Smooth muscle cell (in vitro differentiated cells): ENCODE data around the gene PSMB11. TPM values are rescaled to one million over a fixed set of nuclear protein-coding genes. Genes with fewer than 3 reads are reported as not detected.

Experiments
- DNase-seq: peaks from one replicate; lab custom pipeline; 2025; ENCODE audit not compliant: unreplicated experiment; lab: John Stamatoyannopoulos, UW
- H2AFZ ChIP-seq: fragments of 200-600 bp; sonication (generic); 2 replicates; pipeline ENCODE4 v1.6.0; 2016; ENCODE audit warnings: antibody characterized with exemption, low read depth, mild to moderate bottlenecking
- H3F3A ChIP-seq: fragments of 200-600 bp; sonication (generic); 2 replicates; pipeline ENCODE4 v1.6.0; 2017; ENCODE audit warnings: antibody characterized with exemption, low read depth
- H3K27ac ChIP-seq: fragments of 200-600 bp; sonication (generic); 2 replicates; pipeline ENCODE4 v1.5.1; 2016; ENCODE audit warnings: low read depth, mild to moderate bottlenecking
- H3K27me3 ChIP-seq: fragments of 200-600 bp; sonication (generic); 2 replicates; pipeline ENCODE4 v1.6.1; 2016; ENCODE audit warnings: low read depth, mild to moderate bottlenecking
- H3K36me3 ChIP-seq: fragments of 200-600 bp; sonication (generic); 2 replicates; pipeline ENCODE4 v1.5.1; 2016; ENCODE audit warnings: low read depth
- H3K4me1 ChIP-seq: fragments of 200-600 bp; sonication (generic); 2 replicates; pipeline ENCODE4 v1.5.1; 2016; ENCODE audit warnings: low read depth
- H3K4me2 ChIP-seq: fragments of 200-600 bp; sonication (generic); 2 replicates; pipeline ENCODE4 v1.6.0; 2016; ENCODE audit warnings: mild to moderate bottlenecking
- H3K4me3 ChIP-seq: fragments of 200-600 bp; sonication (generic); 2 replicates; pipeline ENCODE4 v1.5.1; 2016; ENCODE audit warnings: mild to moderate bottlenecking
- H3K79me2 ChIP-seq: fragments of 200-600 bp; sonication (generic); 2 replicates; pipeline ENCODE4 v1.6.0; 2016; ENCODE audit warnings: low read depth, mild to moderate bottlenecking
- H3K9ac ChIP-seq: fragments of 200-600 bp; sonication (generic); 2 replicates; pipeline ENCODE4 v1.6.0; 2016; ENCODE audit warnings: low read depth
- H3K9me3 ChIP-seq: fragments of 200-600 bp; sonication (generic); replicated peaks from 2 replicates; pipeline ENCODE4 v1.5.1; 2016; ENCODE audit warnings: low read depth
- H4K20me1 ChIP-seq: fragments of 200-600 bp; sonication (generic); 2 replicates; pipeline ENCODE4 v1.6.0; 2016; ENCODE audit warnings: low read depth
- CTCF ChIP-seq: fragments of 200-600 bp; sonication (generic); IDR thresholded peaks from 2 replicates; pipeline ENCODE4 v1.5.1; 2017; ENCODE audit warnings: borderline replicate concordance, mild to moderate bottlenecking, antibody characterized with exemption; ENCODE audit not compliant: insufficient read depth, poor library complexity, severe bottlenecking
- WGBS: methylation state at CpG from one replicate; pipeline ENCODE4 v1.1.7; 2016; ENCODE audit warnings: low lambda C conversion rate; 5-methylcytosine and 5-hydroxymethylcytosine counted together
- polyA plus RNA-seq: library from polyadenylated mRNA; unstranded; fragments of >200 nt; fragmentation: Nextera tagmentation; extraction: Ambion mirVana; gene quantifications from 2 replicates; pipeline ENCODE4 v1.2.1, GENCODE V29; 2016
- total RNA-seq: library from RNA; depleted of rRNA; stranded (reverse); fragments of >200 nt; gene quantifications from 2 replicates; pipeline ENCODE4 v1.2.3, GENCODE V29; 2014

PSMB11 gene
- total and polyA plus RNA-seq, 2 experiments from 2014 or later, result not detected

GRCh38 chr14:23079716-23080115 lies 37.7 kb downstream of the PSMB11 start:
- H2AFZ ChIP-seq, result no peak overlapping the region
- H3K27ac ChIP-seq, result peak overlapping the region; percentile 89
- peaks cover 38% of the 10 kb centered on the region for H3F3A ChIP-seq
- H3K79me2 ChIP-seq, result peaks cover 23% of the 10 kb centered on the region
- no peak for DNase-seq
- 66% methylated on average over 2 of the region's 2 CpGs for WGBS
- peak overlapping the region; percentile 64 for H3K4me2 ChIP-seq
- peaks cover 33% of the 10 kb centered on the region for H3K36me3 ChIP-seq
- H3K9ac ChIP-seq, result no peak overlapping the region
- no peaks in the 10 kb centered on the region for H3K9me3 ChIP-seq
- H3K27me3 ChIP-seq, result no peaks in the 10 kb centered on the region
- H3K4me1 ChIP-seq, result peaks cover 5% of the 10 kb centered on the region
- H3K4me3 ChIP-seq, result no peak overlapping the region
- no peak for TF ChIP-seq CTCF
- H4K20me1 ChIP-seq, result peaks cover 43% of the 10 kb centered on the region

- Histone ChIP-seq H3K27ac (peak overlapping the region; percentile 89), H3K79me2 (peaks cover 20% of the 10 kb centered on the region), H2AFZ (no peak overlapping the region), H3K4me2 (no peak overlapping the region), H3F3A (peaks cover 38% of the 10 kb centered on the region), H3K4me1 (peaks cover 5% of the 10 kb centered on the region), H3K9ac (no peak overlapping the region), H3K9me3 (no peaks in the 10 kb centered on the region), H3K27me3 (no peaks in the 10 kb centered on the region), H4K20me1 (peaks cover 51% of the 10 kb centered on the region), H3K36me3 (peaks cover 33% of the 10 kb centered on the region), H3K4me3 (no peak overlapping the region)
- no peak for DNase-seq
- WGBS, result 100% methylated on average over 1 of the region's 1 CpG
- TF ChIP-seq CTCF, result no peak
Observed at GRCh38 chr14:23080474-23080873, 38.5 kb downstream of the PSMB11 start.

GRCh38 chr14:23085458-23085857 lies 43.4 kb downstream of the PSMB11 start:
- no peak for DNase-seq
- Histone ChIP-seq H3K9ac (no peak overlapping the region), H3K4me2 (no peak overlapping the region), H3K4me3 (no peak overlapping the region), H3K27ac (peak overlapping the region; percentile 3), H3K4me1 (no peaks in the 10 kb centered on the region), H3K79me2 (peaks cover 40% of the 10 kb centered on the region), H2AFZ (no peak overlapping the region), H3K27me3 (no peaks in the 10 kb centered on the region), H4K20me1 (peaks cover 62% of the 10 kb centered on the region), H3K36me3 (peaks cover 45% of the 10 kb centered on the region), H3K9me3 (no peaks in the 10 kb centered on the region), H3F3A (peaks cover 24% of the 10 kb centered on the region)
- WGBS, result 86% methylated on average over 3 of the region's 3 CpGs
- TF ChIP-seq CTCF, result no peak

GRCh38 chr14:23086565-23086964 lies 44.6 kb downstream of the PSMB11 start:
- TF ChIP-seq CTCF, result no peak
- Histone ChIP-seq H3F3A (peaks cover 15% of the 10 kb centered on the region), H3K79me2 (peaks cover 42% of the 10 kb centered on the region), H3K36me3 (peaks cover 36% of the 10 kb centered on the region), H3K4me2 (no peak overlapping the region), H3K27ac (no peak overlapping the region), H3K9me3 (no peaks in the 10 kb centered on the region), H4K20me1 (peaks cover 72% of the 10 kb centered on the region), H3K4me1 (no peaks in the 10 kb centered on the region), H2AFZ (no peak overlapping the region), H3K9ac (no peak overlapping the region), H3K27me3 (no peaks in the 10 kb centered on the region), H3K4me3 (no peak overlapping the region)
- DNase-seq, result no peak
- WGBS, result 89% methylated on average over 1 of the region's 1 CpG
